ENCODE data around the gene CYBC1.
"Not testable (repeated sequence)": the region's sequence is repeated elsewhere in the genome, so short reads cannot be mapped to it uniquely, and the experiment has no call there.

CYBC1 gene

DNA sequence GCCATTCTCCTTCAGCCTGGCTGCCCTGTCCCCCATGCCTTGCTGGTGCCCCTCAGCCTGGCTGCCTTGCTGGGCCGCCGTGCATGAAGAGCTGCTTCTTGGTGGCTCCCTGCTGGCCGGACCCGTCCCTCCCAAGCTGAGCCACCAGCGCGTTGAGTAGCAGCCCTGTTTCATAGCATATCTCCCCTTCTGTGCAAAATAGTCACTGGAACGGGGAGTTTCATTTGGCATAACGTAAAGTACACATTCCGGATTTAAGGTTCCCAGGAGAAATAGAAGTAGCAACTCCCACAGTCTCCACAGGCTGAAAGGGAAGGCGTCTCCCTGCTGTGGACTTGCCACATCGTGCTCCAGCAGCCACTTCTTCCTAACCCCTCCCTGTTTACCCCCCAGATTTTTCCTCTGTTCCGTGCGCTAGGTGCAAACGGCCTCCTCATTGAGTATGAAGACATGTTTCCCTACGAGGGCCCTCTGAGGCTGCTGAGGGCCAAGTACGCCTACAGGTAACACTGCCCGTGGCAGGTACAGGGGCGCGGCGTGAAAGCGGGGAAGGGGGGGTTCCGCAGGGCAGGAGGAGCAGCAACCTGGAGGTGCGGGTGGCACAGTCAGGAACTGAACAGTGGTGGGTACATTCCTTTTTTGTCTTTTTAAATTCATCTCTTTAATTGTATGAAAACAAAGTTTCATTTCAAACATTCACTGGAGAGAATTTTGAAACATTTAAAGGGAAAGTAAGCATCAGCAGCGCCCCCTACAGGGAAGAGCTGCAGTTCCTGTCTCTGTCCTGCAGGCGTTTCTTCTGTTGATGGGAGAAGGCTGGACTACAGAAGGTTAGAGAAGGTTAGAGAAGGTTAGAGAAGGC lies 26.3 kb downstream of the CYBC1 start:
- peak overlapping the region; percentile 13 for H3K27ac Mint-ChIP-seq
- H3K36me3 Mint-ChIP-seq (ENCODE audit: low read depth): peaks cover 77% of the 10 kb centered on the region
- intact Hi-C loops (cut with micrococcal nuclease): no loop called here
- peaks cover 13% of the 10 kb centered on the region for H3K9me3 Mint-ChIP-seq
- H3K4me3 Mint-ChIP-seq: no peak overlapping the region
- H3K27me3 Mint-ChIP-seq: no peaks in the 10 kb centered on the region
- H3K4me1 Mint-ChIP-seq (ENCODE audit: low read depth): peaks cover 32% of the 10 kb centered on the region

- Mint-ChIP-seq H3K9me3 (peaks cover 13% of the 10 kb centered on the region), H3K27ac (peak overlapping the region; percentile 72), H3K27me3 (no peaks in the 10 kb centered on the region), H3K4me3 (peak overlapping the region; percentile 76), H3K4me1 (ENCODE audit: low read depth) (peaks cover 32% of the 10 kb centered on the region), H3K36me3 (ENCODE audit: low read depth) (peaks cover 61% of the 10 kb centered on the region)
- intact Hi-C loops (cut with micrococcal nuclease): loop anchor here (5.0 kb wide), 1 partner anchor 33 kb away; the partner anchor contains the start of gene CYBC1
These were observed 31.0 kb downstream of the CYBC1 start for GRCh38 chr17:82419540-82419939.

GRCh38 chr17:82418001-82418986 lies 32.3 kb downstream of the CYBC1 start, which contains the start of the genes HEXD and OGFOD3:
HEXD (plus strand) TSS chr17:82418347; CDS start chr17:82419800, 1,453 bp downstream.
OGFOD3 (minus strand) TSS chr17:82418586; CDS start chr17:82418485, 101 bp downstream.
- Mint-ChIP-seq H3K27me3 (no peaks in the 10 kb centered on the region), H3K27ac (peak within 1 kb of the TSS; percentile 72), H3K4me3 (peak within 1 kb of the TSS; percentile 76), H3K36me3 (ENCODE audit: low read depth) (peaks cover 61% of the 10 kb centered on the region), H3K9me3 (peaks cover 11% of the 10 kb centered on the region), H3K4me1 (ENCODE audit: low read depth) (peaks cover 24% of the 10 kb centered on the region)
- intact Hi-C loops (cut with micrococcal nuclease): loop anchor here (5.0 kb wide), 1 partner anchor 34 kb away; the partner anchor contains the start of gene CYBC1

GRCh38 chr17:82416771-82417170 lies 33.8 kb downstream of the CYBC1 start:
- Mint-ChIP-seq H3K4me1 (ENCODE audit: low read depth) (peaks cover 24% of the 10 kb centered on the region), H3K27ac (no peak overlapping the region), H3K9me3 (no peaks in the 10 kb centered on the region), H3K27me3 (no peaks in the 10 kb centered on the region), H3K4me3 (no peak overlapping the region), H3K36me3 (ENCODE audit: low read depth) (peaks cover 59% of the 10 kb centered on the region)
- intact Hi-C loops (cut with micrococcal nuclease): loop anchor here (5.0 kb wide), 1 partner anchor 36 kb away; the partner anchor contains the start of gene CYBC1

DNA sequence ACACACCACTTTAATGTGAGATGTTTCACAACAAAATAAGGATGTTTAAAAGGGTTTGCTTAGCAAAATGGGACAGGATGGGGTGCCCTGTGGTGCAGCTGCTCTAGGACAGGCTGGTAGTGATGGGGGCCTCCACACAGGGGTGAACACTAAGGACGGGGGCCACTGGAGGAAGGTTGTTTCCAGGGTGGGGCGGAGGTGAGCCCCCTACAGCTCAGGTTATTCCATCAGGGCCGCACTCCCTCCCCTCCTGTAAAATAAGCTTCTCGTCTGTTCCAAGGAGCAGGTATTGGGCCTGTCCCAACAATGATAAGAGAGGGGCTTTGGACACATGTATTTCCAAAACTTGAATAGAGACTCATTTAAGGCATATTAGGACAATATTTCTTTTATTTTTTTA lies 34.3 kb downstream of the CYBC1 start:
- H3K27ac Mint-ChIP-seq: no peak overlapping the region
- H3K36me3 Mint-ChIP-seq (ENCODE audit: low read depth): peaks cover 58% of the 10 kb centered on the region
- H3K9me3 Mint-ChIP-seq: no peaks in the 10 kb centered on the region
- intact Hi-C loops (cut with micrococcal nuclease): loop anchor here (5.0 kb wide), 1 partner anchor 36 kb away; the partner anchor contains the start of gene CYBC1
- H3K4me1 Mint-ChIP-seq (ENCODE audit: low read depth): peaks cover 24% of the 10 kb centered on the region
- H3K4me3 Mint-ChIP-seq: no peak overlapping the region
- H3K27me3 Mint-ChIP-seq: no peaks in the 10 kb centered on the region

DNA sequence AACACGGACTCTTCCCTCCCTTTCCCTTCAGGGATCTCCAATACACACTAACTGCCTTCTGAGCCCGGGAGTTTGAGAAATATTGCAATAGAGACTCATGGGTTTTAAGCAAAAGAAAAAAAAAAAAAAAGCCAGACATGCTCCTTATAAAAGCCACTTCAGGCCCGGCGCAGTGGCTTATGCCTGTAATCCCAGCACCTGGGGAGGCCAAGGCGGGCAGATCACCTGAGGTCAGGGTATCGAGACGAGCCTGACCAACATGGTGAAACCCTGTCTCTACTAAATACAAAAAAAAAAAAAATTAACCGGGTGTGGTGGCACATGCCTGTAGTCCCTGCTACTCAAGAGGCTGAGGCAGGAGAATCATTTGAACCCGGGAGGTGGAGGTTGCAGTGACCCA lies 34.8 kb downstream of the CYBC1 start:
- H3K27me3 Mint-ChIP-seq: no peaks in the 10 kb centered on the region
- H3K36me3 Mint-ChIP-seq (ENCODE audit: low read depth): peaks cover 56% of the 10 kb centered on the region
- H3K9me3 Mint-ChIP-seq: no peaks in the 10 kb centered on the region
- intact Hi-C loops (cut with micrococcal nuclease): loop anchor here (5.0 kb wide), 1 partner anchor 37 kb away; the partner anchor contains the start of gene CYBC1
- H3K4me3 Mint-ChIP-seq: no peak overlapping the region
- H3K4me1 Mint-ChIP-seq (ENCODE audit: low read depth): peaks cover 24% of the 10 kb centered on the region
- no peak overlapping the region for H3K27ac Mint-ChIP-seq

DNA sequence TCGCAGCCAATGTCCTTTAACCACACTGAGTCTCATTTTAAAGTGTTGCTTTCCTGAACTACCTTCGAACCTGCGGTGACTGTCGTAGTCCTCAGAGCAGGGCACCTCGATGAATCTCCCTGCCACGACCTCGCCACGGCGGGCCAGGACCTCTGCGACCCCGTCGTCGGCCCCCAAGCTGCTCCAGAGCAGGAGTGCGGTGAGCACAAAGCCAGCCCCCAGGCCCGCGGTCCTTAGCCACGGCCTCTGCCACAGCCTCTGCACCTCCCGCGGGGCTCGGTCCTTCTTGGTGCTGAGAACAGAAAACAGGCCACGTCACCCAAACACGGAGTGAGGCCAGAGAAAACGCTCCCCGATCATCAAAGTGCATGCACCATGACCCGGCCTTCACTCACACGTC lies 35.2 kb downstream of the CYBC1 start:
- Mint-ChIP-seq H3K27me3 (no peaks in the 10 kb centered on the region), H3K4me3 (no peak overlapping the region), H3K4me1 (ENCODE audit: low read depth) (peaks cover 23% of the 10 kb centered on the region), H3K27ac (no peak overlapping the region), H3K36me3 (ENCODE audit: low read depth) (peaks cover 52% of the 10 kb centered on the region), H3K9me3 (no peaks in the 10 kb centered on the region)
- intact Hi-C loops (cut with micrococcal nuclease): loop anchor here (5.0 kb wide), 1 partner anchor 37 kb away; the partner anchor contains the start of gene CYBC1

DNA sequence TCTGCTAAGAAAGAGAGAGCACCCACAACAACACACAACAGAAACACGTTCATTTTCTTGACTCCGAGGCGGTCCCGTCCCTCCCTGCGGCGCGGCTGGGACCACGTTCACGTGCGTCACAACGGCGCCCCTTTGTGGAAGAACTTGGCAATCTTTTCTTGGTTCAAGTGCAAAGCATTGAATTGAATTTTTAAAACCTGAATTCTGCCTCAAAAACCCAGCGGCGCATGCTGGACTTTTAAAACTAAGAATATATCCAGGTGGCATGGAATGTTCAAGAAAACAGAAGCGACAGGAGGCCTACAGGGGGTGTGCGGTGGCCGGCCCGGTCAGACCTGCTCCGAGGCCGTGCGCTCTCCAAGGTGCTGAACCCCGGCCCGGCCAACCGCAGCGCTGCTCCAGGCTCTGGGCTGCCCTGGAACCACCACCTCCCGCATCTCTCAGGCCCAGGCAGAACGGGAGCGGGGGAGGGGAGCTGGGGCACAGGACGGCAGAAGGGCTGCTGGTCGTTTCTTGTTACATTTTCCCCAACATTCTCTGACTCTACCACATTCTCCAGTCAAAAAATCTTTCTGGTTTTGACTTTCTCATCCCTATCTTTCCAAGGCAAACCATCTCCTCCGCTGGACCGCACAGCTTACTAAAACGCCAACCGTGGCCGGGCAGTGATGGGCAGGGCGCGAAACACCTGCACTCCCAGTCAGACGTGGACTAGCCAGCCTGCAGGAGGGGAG lies 35.8 kb downstream of the CYBC1 start:
- intact Hi-C loops (cut with micrococcal nuclease): loop anchor here (1.0 to 5.0 kb wide), 2 partner anchors 38 to 62 kb away; partner anchors contain the start of gene CYBC1
- Mint-ChIP-seq H3K27me3 (no peaks in the 10 kb centered on the region), H3K36me3 (ENCODE audit: low read depth) (peaks cover 52% of the 10 kb centered on the region), H3K4me3 (no peak overlapping the region), H3K4me1 (ENCODE audit: low read depth) (peaks cover 17% of the 10 kb centered on the region), H3K27ac (no peak overlapping the region), H3K9me3 (no peaks in the 10 kb centered on the region)

DNA sequence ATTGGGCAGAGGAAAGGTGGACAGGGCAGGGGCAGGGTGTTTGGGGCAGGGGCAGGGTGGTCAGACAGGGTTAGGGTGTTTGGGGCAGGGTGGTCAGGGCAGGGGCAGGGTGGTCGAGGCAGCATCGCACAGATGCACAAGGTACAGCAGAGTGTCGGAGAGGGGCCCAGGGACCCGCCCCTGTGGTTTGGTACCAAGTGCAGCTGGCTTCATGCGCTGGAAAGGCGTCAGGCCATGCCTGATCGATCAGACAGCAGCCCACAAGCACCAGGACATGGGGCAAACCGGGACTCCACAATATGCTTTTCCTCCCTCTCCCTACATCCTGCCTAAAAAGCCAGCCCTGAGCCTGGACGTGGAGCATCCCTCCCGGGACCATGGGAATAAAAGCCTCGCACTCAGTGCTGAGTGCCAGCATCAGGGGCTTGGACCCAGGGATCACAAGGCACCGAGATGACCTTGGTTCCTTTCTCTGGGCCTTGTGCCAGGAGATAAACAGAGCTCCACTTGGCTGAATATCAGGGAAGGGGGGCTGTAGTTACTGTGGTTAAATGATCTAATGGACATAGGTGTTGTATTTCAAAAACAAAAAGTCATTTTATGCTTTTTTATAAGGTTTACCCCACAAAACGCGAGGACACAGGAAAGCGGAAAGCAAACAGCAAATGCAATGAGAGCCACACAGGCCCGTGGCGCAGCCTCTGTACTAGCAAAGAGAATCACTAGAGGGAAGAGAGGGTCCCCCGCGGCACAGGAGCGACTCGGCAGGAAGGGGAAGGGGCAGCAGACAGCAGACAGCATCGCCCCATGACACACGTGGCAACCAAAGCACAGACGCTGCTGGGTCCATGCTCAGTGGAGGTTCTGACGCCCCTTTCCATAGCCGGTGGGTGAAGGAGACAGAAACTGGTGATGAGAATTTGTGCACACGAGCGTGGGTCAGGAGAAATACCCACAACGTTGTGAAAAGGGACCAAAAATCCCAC lies 37.7 kb downstream of the CYBC1 start:
- H3K4me3 Mint-ChIP-seq: no peak overlapping the region
- H3K27me3 Mint-ChIP-seq: no peaks in the 10 kb centered on the region
- H3K9me3 Mint-ChIP-seq: no peaks in the 10 kb centered on the region
- intact Hi-C loops (cut with micrococcal nuclease): no loop called here
- H3K4me1 Mint-ChIP-seq (ENCODE audit: low read depth): peaks cover 15% of the 10 kb centered on the region
- no peak overlapping the region for H3K27ac Mint-ChIP-seq
- H3K36me3 Mint-ChIP-seq (ENCODE audit: low read depth): peaks cover 65% of the 10 kb centered on the region

GRCh38 chr17:82412081-82412480 lies 38.5 kb downstream of the CYBC1 start:
- H3K27ac Mint-ChIP-seq; H3K4me3 Mint-ChIP-seq; intact Hi-C loops (cut with micrococcal nuclease); H3K27me3 Mint-ChIP-seq; H3K9me3 Mint-ChIP-seq: not testable (repeated sequence)
- Mint-ChIP-seq H3K36me3 (ENCODE audit: low read depth) (peaks cover 71% of the 10 kb centered on the region), H3K4me1 (ENCODE audit: low read depth) (peaks cover 17% of the 10 kb centered on the region)

GRCh38 chr17:82411396-82412053 lies 39.0 kb downstream of the CYBC1 start:
- peaks cover 19% of the 10 kb centered on the region for H3K4me1 Mint-ChIP-seq (ENCODE audit: low read depth)
- H3K27me3 Mint-ChIP-seq: peaks cover 4% of the 10 kb centered on the region
- H3K36me3 Mint-ChIP-seq (ENCODE audit: low read depth): peaks cover 71% of the 10 kb centered on the region
- intact Hi-C loops (cut with micrococcal nuclease): no loop called here
- no peak overlapping the region for H3K4me3 Mint-ChIP-seq
- H3K9me3 Mint-ChIP-seq: no peaks in the 10 kb centered on the region
- no peak overlapping the region for H3K27ac Mint-ChIP-seq
